Stimulated activated CD8-positive, alpha-beta memory T cell treated with anti-CD3 and anti-CD28 coated beads, Interleukin-7, amount 100 ng/mL, for 4 hours (primary cell): ENCODE results near the gene TBC1D22A.

Experiments used
- DNase-seq, 2 donors: peaks; one replicate each; pipeline ENCODE4 v3.0.0-alpha.2; 2020; ENCODE audit warnings: low read depth in 2 of 2

TBC1D22A gene

GRCh38 chr22:47011859-47012258 lies 249.4 kb downstream of the TBC1D22A start:
- no peak for DNase-seq

GRCh38 chr22:47012589-47013370 lies 250.3 kb downstream of the TBC1D22A start:
- no peak for DNase-seq

- no peak for DNase-seq
Measured at GRCh38 chr22:47013861-47014635, 251.6 kb downstream of the TBC1D22A start.

- no peak for DNase-seq
Measured at GRCh38 chr22:47014636-47015345, 252.3 kb downstream of the TBC1D22A start.

GRCh38 chr22:47015589-47016178 lies 253.2 kb downstream of the TBC1D22A start:
- DNase-seq, result no peak

- DNase-seq, result no peak
Measured at GRCh38 chr22:47016631-47017030, 254.2 kb downstream of the TBC1D22A start.

GRCh38 chr22:47017245-47017644 lies 254.8 kb downstream of the TBC1D22A start:
- no peak for DNase-seq

- DNase-seq, result no peak
Measured at GRCh38 chr22:47018010-47018910, 255.8 kb downstream of the TBC1D22A start.

- no peak for DNase-seq
Measured at GRCh38 chr22:47019012-47019790, 256.8 kb downstream of the TBC1D22A start.

GRCh38 chr22:47020166-47020565 lies 257.7 kb downstream of the TBC1D22A start:
- no peak for DNase-seq

- DNase-seq, result no peak
Measured at GRCh38 chr22:47021371-47022074, 259.1 kb downstream of the TBC1D22A start.

- DNase-seq, result no peak
Measured at GRCh38 chr22:47022075-47022473, 259.6 kb downstream of the TBC1D22A start.

- DNase-seq, result no peak
Measured at GRCh38 chr22:47022475-47022874, 260.0 kb downstream of the TBC1D22A start.

GRCh38 chr22:47023871-47024270 lies 261.4 kb downstream of the TBC1D22A start:
- no peak for DNase-seq

- DNase-seq, result no peak
Measured at GRCh38 chr22:47027766-47028165, 265.3 kb downstream of the TBC1D22A start.

- no peak for DNase-seq
Measured at GRCh38 chr22:47029244-47030074, 267.0 kb downstream of the TBC1D22A start.

- DNase-seq, result no peak
Measured at GRCh38 chr22:47030143-47030661, 267.8 kb downstream of the TBC1D22A start.

- no peak for DNase-seq
Measured at GRCh38 chr22:47030881-47031627, 268.6 kb downstream of the TBC1D22A start.
